GM06990 (cell line): ENCODE data around the gene TP53I11.

Source experiments
- DNase-seq: peaks from one replicate; pipeline ENCODE4 v3.0.0-alpha.2; 2011; ENCODE audit not compliant: insufficient read length; ENCODE audit errors: extremely low read depth
- H3K27me3 ChIP-seq: replicated peaks from 2 replicates; pipeline ENCODE4 v1.6.0; 2011; ENCODE audit warnings: low read length; ENCODE audit not compliant: control insufficient read depth, insufficient read depth
- H3K36me3 ChIP-seq: 2 replicates; pipeline ENCODE4 v1.5.1; 2011; ENCODE audit warnings: low read length; ENCODE audit not compliant: control insufficient read depth, insufficient read depth
- H3K4me3 ChIP-seq: replicated peaks from 2 replicates; pipeline ENCODE4 v1.5.1; 2011; ENCODE audit warnings: low read depth, mild to moderate bottlenecking, control low read depth, low read length
- CTCF ChIP-seq: IDR thresholded peaks from 2 replicates; pipeline ENCODE4 v1.5.1; 2011; ENCODE audit warnings: low read length, control low read depth, mild to moderate bottlenecking, inconsistent platforms; ENCODE audit not compliant: insufficient read depth, poor library complexity, severe bottlenecking

TP53I11 gene

GRCh38 chr11:44943696-44944095, 7.0 kb downstream of the TP53I11 start:
- no peak for DNase-seq
- peaks cover 2% of the 10 kb centered on the region; the same call in 1 of the 2 replicates for H3K27me3 ChIP-seq
- no peak for TF ChIP-seq CTCF
- H3K36me3 ChIP-seq: no peaks in the 10 kb centered on the region
- H3K4me3 ChIP-seq: no peak overlapping the region

GRCh38 chr11:44943118-44943517, 7.6 kb downstream of the TP53I11 start:
- H3K36me3 ChIP-seq: no peaks in the 10 kb centered on the region
- H3K27me3 ChIP-seq: peaks cover 2% of the 10 kb centered on the region; the same call in 1 of the 2 replicates
- DNase-seq: peak; percentile 37
- no peak for TF ChIP-seq CTCF
- H3K4me3 ChIP-seq: no peak overlapping the region

GRCh38 chr11:44942029-44942955, 8.4 kb downstream of the TP53I11 start:
- no peak for TF ChIP-seq CTCF
- Histone ChIP-seq H3K4me3 (no peak overlapping the region), H3K36me3 (no peaks in the 10 kb centered on the region), H3K27me3 (no peaks in the 10 kb centered on the region; the same call in 1 of the 2 replicates)
- no peak for DNase-seq

GRCh38 chr11:44941259-44942021, 9.2 kb downstream of the TP53I11 start:
- Histone ChIP-seq H3K4me3 (no peak overlapping the region), H3K36me3 (no peaks in the 10 kb centered on the region), H3K27me3 (no peaks in the 10 kb centered on the region; the same call in 1 of the 2 replicates)
- no peak for TF ChIP-seq CTCF
- no peak for DNase-seq

- TF ChIP-seq CTCF: no peak
- no peaks in the 10 kb centered on the region for H3K36me3 ChIP-seq
- H3K4me3 ChIP-seq: no peak overlapping the region
- H3K27me3 ChIP-seq: no peaks in the 10 kb centered on the region
- no peak for DNase-seq
These were observed 9.8 kb downstream of the TP53I11 start for GRCh38 chr11:44940835-44941234.
